Activated CD4-positive, alpha-beta memory T cell treated with anti-CD3 and anti-CD28 coated beads, Interleukin-2, amount 10 ng/mL, durations not matched to agents 7 days and 5 days (primary cell): ENCODE data around the gene DUSP5. TPM values are rescaled to one million over a fixed set of nuclear protein-coding genes. Genes with fewer than 3 reads are reported as not detected.
A peak's percentile ranks its signal among the peaks of the same experiment; 100 is the strongest.

ENCODE experiments used
- CTCF ChIA-PET: fragments of 350-600 bp; sonication (Branson Sonifier 250); formaldehyde crosslinking; loops from one replicate; lab custom pipeline; 2021; ENCODE audit warnings: antibody characterized with exemption, inconsistent platforms; lab: Charles Lee
- POLR2A ChIA-PET: fragments of 350-600 bp; sonication (Branson Sonifier 250); formaldehyde crosslinking; loops from one replicate; lab custom pipeline; 2021; ENCODE audit warnings: antibody characterized with exemption; lab: Charles Lee
- DNase-seq: peaks from one replicate; pipeline ENCODE4 v3.0.0-alpha.2; 2020
- H3K27ac Mint-ChIP-seq: one replicate; pipeline ENCODE4 v1.8.0; 2021; ENCODE audit warnings: mild to moderate bottlenecking, mixed read lengths
- H3K27me3 Mint-ChIP-seq: one replicate; pipeline ENCODE4 v1.8.0; 2021; ENCODE audit warnings: mixed read lengths
- H3K36me3 Mint-ChIP-seq: one replicate; pipeline ENCODE4 v1.8.0; 2021; ENCODE audit warnings: low read depth, mixed read lengths
- H3K4me1 Mint-ChIP-seq: one replicate; pipeline ENCODE4 v1.8.0; 2021; ENCODE audit warnings: mixed read lengths
- H3K4me3 Mint-ChIP-seq: one replicate; pipeline ENCODE4 v1.8.0; 2021; ENCODE audit warnings: mild to moderate bottlenecking, mixed read lengths
- H3K9me3 Mint-ChIP-seq: one replicate; pipeline ENCODE4 v1.8.0; 2021; ENCODE audit warnings: mixed read lengths
- total RNA-seq, 2 experiments: library from RNA; stranded (reverse); gene quantifications; one replicate each; pipeline ENCODE4 v1.2.3, GENCODE V29; 2021

DUSP5 gene, protein sequence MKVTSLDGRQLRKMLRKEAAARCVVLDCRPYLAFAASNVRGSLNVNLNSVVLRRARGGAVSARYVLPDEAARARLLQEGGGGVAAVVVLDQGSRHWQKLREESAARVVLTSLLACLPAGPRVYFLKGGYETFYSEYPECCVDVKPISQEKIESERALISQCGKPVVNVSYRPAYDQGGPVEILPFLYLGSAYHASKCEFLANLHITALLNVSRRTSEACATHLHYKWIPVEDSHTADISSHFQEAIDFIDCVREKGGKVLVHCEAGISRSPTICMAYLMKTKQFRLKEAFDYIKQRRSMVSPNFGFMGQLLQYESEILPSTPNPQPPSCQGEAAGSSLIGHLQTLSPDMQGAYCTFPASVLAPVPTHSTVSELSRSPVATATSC
- 100 to 1,000 TPM; 143 TPM for total RNA-seq

DNA sequence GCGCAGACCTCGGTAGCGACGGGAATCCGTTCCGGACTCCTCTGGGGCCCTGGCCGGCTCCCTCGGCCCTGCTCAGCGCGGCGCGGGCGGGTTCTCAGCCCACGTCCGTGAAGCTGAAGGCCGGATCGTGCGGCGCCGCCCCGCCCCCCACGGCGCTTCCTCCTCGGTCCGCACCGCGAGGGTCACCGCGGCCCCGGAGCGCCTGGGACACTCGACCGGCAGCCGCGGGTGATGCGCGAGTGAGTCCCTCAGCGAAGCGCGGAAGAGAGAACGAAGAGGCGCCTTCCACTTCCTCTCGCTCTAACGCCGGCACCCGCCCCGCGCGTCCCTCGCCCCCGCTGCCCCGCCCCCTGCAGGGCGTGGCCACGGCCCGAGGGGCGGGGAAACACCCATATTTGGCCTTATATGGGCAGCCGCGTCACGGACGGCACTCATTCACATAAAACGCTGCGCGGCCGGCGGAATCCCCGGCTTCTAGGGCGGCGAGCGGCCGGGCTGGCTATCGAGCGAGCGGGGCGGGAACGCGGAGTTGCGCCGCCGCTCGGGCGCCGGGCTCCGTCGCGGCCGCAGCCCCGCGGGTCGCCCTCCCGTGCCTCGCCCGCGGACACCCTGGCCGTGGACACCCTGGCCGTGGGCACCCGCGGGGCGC lies at the start of gene DUSP5:
TSS of gene DUSP5 (plus strand) at position 470 of the 649 bp plus-strand sequence. CDS start 215 bp downstream, outside the sequence.
- CTCF ChIA-PET = interaction anchor here (1.2 to 9.1 kb wide), 5 partner anchors 49 to 192 kb away, joined by 5 to 132 read pairs (median 7); no protein-coding TSS in a partner anchor
- Mint-ChIP-seq H3K4me1 (peaks cover 52% of the 10 kb centered on the region), H3K9me3 (no peaks in the 10 kb centered on the region), H3K27ac (peak within 1 kb of the TSS; percentile 96), H3K36me3 (peaks cover 68% of the 10 kb centered on the region), H3K27me3 (no peaks in the 10 kb centered on the region), H3K4me3 (peak within 1 kb of the TSS; percentile 99)
- peak; percentile 97 for DNase-seq
- POLR2A ChIA-PET = interaction anchor here (0.6 to 15.1 kb wide), 26 partner anchors 13 to 421 kb away, joined by 3 to 431 read pairs (median 5); partner anchors contain the start of genes BBIP1, SHOC2, SMC3 and SMNDC1

DNA sequence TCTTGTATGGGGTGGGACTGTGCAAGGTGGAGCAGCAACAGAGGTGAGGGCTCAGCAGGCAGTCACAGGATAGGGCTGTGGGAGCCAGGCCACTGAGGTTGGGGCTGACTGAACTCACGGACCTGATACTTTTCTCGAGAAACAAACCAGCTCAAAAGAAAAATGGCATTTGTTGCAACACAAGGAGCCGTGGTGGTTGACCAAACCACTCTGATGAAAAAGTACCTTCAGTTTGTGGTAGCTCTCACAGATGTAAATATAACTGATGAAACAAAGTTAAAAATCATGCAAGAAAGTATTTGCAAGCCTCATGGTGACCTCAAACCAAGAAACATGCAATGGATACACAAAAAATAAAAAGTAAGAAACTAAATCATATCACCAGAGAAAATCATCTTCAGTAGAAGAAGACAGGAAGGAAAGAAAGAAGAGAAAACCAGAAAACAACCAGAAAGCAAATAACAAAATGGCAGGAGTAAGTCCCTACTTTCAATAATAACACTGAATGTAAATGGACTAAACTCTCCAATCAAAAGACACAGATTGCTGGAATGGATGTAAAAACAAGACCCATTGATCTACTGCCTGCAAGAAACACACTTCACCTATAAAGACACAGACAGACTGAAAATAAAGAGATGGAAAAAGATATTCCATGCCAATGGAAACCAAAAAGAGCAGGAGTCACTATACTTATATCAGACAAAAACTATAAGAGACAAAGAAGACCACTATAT lies 48.9 kb upstream of the DUSP5 start:
- H3K9me3 Mint-ChIP-seq = peaks cover 5% of the 10 kb centered on the region
- H3K27ac Mint-ChIP-seq = peak overlapping the region; percentile 64
- peaks cover 24% of the 10 kb centered on the region for H3K4me1 Mint-ChIP-seq
- H3K4me3 Mint-ChIP-seq = no peak overlapping the region
- DNase-seq = no peak
- H3K36me3 Mint-ChIP-seq = peaks cover 6% of the 10 kb centered on the region
- ChIA-PET CTCF (interaction anchor here (1.0 kb wide), 1 partner anchor 34 kb away, joined by 3 read pairs; no protein-coding TSS in a partner anchor), POLR2A (no interaction called here)
- peaks cover 18% of the 10 kb centered on the region for H3K27me3 Mint-ChIP-seq

DNA sequence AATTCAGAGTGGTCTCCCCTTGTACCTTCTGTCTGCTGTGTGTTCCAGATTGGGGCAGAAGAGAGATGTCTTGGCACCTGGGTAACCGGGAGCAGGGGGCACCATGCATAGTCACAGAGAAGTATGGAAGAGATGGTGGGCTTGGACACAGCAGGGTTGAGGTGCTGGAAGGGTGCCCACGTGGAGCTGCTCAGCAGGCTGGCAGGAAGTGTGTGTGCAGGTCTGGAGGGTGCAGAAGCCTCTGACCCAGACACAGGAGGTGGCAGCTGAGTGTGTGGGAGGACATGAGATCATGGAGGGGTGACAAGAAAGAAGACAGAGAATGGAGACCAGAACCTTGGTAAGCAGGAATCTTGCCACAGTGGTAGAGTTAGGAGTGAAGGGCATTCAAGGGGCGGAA lies 42.3 kb upstream of the DUSP5 start:
- ChIA-PET CTCF (interaction anchor here (1.0 kb wide), 1 partner anchor 101 kb away, joined by 3 read pairs; no protein-coding TSS in a partner anchor), POLR2A (interaction anchor here (0.8 to 1.6 kb wide), 5 partner anchors 9 to 43 kb away, joined by 3 to 5 read pairs (median 3); no protein-coding TSS in a partner anchor)
- H3K9me3 Mint-ChIP-seq = no peaks in the 10 kb centered on the region
- DNase-seq = peak; percentile 30
- H3K36me3 Mint-ChIP-seq = no peaks in the 10 kb centered on the region
- H3K27ac Mint-ChIP-seq = peak overlapping the region; percentile 22
- H3K27me3 Mint-ChIP-seq = peaks cover 8% of the 10 kb centered on the region
- H3K4me3 Mint-ChIP-seq = no peak overlapping the region
- H3K4me1 Mint-ChIP-seq = peaks cover 58% of the 10 kb centered on the region

DNA sequence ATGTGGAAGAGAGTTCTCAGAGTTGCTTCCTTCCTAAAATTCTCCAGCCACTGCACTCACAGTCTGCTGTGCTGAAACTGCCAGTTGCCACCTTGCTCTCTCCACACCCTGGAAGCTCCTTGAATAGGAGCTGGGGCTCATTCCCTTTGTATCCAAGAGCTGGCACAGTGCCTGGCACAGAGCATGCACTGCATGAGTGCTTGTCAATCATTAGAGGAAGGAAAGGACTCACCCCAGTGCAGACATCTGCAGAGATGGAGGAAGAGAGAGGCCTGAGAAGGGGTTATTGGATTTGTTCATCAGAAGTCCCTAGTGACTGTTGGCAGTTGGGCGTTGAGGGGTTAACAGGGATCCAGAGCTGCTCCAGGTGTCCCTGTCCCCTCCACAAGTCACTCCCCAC lies 41.7 kb upstream of the DUSP5 start:
- H3K36me3 Mint-ChIP-seq = no peaks in the 10 kb centered on the region
- H3K27me3 Mint-ChIP-seq = peaks cover 2% of the 10 kb centered on the region
- no peak overlapping the region for H3K4me3 Mint-ChIP-seq
- H3K9me3 Mint-ChIP-seq = no peaks in the 10 kb centered on the region
- H3K27ac Mint-ChIP-seq = no peak overlapping the region
- peaks cover 64% of the 10 kb centered on the region for H3K4me1 Mint-ChIP-seq
- ChIA-PET CTCF (no interaction called here), POLR2A (interaction anchor here (1.2 to 1.6 kb wide), 4 partner anchors 9 to 43 kb away, joined by 3 to 5 read pairs (median 3); no protein-coding TSS in a partner anchor)
- DNase-seq = no peak

DNA sequence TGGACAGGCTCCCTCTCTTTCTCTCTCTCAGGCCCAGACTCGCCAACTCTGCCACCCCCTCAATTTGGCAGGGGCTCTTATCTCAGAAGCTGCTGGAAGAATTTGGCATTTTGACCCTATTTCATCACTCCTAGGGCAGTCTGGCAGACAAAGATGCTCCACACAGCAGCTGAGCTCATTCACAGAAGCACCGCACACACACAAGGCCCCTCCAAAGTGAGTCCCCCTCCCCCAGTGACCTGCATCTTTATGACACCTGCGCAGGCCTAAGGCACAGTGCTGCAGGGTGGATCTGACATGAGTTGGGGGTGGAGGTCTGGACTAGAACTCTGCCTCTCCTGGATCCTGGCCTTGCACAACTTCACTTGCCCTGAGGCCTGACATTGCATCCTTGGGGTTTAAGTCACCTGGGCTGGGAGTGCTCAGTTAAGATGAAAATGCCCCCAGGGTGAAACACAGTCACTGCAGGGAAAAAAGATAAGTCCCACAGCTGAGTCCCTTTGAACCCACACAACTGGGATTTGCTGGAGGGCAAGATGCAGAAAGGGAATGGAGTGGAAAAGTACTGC lies 41.1 kb upstream of the DUSP5 start:
- no peak overlapping the region for H3K27ac Mint-ChIP-seq
- POLR2A ChIA-PET = interaction anchor here (1.2 to 1.6 kb wide), 3 partner anchors 10 to 42 kb away, joined by 3 read pairs; no protein-coding TSS in a partner anchor

DNA sequence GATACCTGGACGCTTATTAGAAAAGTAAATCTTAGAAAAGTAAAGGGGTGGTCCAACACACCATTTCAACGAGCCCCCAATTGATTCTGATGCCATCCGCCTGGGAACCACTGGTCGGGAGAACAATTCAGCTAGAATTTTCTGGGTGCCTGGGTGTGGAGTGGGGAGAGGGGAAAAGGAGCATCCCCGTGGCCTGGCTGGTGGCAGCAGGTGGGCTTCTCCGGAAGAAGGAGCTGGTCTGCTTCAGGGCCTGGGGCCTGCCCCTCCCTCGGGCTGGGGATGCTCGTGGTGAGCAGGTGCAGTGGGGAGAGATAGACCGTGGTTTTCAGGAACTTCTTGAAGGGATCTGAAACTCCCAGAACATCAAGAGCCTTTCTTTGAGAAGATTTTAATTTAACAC lies 39.9 kb upstream of the DUSP5 start:
- no peaks in the 10 kb centered on the region for H3K27me3 Mint-ChIP-seq
- peaks cover 70% of the 10 kb centered on the region for H3K4me1 Mint-ChIP-seq
- H3K36me3 Mint-ChIP-seq = no peaks in the 10 kb centered on the region
- CTCF ChIA-PET = interaction anchor here (1.2 kb wide), 1 partner anchor 96 kb away, joined by 3 read pairs; no protein-coding TSS in a partner anchor
- H3K4me3 Mint-ChIP-seq = no peak overlapping the region
- no peak for DNase-seq
- H3K27ac Mint-ChIP-seq = no peak overlapping the region
- H3K9me3 Mint-ChIP-seq = no peaks in the 10 kb centered on the region
- POLR2A ChIA-PET = interaction anchor here (2.3 kb wide), 1 partner anchor 39 kb away, joined by 7 read pairs; no protein-coding TSS in a partner anchor

More for the DNA sequence above, 41.1 kb upstream of the DUSP5 start:
- H3K36me3 Mint-ChIP-seq = no peaks in the 10 kb centered on the region
- no peaks in the 10 kb centered on the region for H3K27me3 Mint-ChIP-seq
- peaks cover 67% of the 10 kb centered on the region for H3K4me1 Mint-ChIP-seq
- no peaks in the 10 kb centered on the region for H3K9me3 Mint-ChIP-seq
- CTCF ChIA-PET = no interaction called here
- no peak for DNase-seq
- H3K4me3 Mint-ChIP-seq = no peak overlapping the region

DNA sequence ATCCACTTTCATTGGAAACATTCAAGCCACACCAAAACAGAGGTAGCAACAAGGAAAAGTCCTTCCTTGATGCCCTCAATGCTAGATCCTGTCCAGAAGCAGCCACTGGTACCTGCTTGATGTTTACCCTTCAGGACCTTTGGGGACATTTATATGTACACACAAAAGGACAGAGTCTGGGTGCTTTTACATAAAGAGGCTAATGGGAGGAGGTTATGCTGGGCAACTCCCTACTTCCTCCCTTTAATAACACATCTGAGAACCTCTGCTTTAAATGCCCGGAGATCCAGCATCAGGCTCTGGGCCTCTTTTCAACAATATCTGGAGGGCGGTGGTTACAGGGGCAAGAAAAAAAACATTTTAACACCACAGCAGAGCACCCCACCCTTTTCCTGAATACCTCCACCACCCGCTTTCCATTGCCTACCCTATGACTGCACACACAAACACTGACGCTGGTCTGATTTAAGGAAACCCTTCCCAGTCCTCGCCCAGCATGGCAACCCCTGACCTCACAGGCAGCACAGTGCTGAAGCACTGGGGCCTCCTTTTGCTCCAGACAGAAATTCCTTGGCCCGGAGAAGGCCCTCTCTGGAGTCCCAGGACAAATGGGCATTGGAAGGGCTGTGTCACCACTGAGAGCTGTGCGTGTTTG lies 39.3 kb upstream of the DUSP5 start:
- H3K27ac Mint-ChIP-seq = peak overlapping the region; percentile 73
- ChIA-PET POLR2A (interaction anchor here (1.0 to 2.3 kb wide), 2 partner anchors 16 to 38 kb away, joined by 3 to 7 read pairs; no protein-coding TSS in a partner anchor), CTCF (interaction anchor here (1.2 kb wide), 1 partner anchor 97 kb away, joined by 3 read pairs; no protein-coding TSS in a partner anchor)
- DNase-seq = no peak
- H3K36me3 Mint-ChIP-seq = no peaks in the 10 kb centered on the region
- peaks cover 70% of the 10 kb centered on the region for H3K4me1 Mint-ChIP-seq
- H3K27me3 Mint-ChIP-seq = no peaks in the 10 kb centered on the region
- no peaks in the 10 kb centered on the region for H3K9me3 Mint-ChIP-seq
- H3K4me3 Mint-ChIP-seq = no peak overlapping the region

DNA sequence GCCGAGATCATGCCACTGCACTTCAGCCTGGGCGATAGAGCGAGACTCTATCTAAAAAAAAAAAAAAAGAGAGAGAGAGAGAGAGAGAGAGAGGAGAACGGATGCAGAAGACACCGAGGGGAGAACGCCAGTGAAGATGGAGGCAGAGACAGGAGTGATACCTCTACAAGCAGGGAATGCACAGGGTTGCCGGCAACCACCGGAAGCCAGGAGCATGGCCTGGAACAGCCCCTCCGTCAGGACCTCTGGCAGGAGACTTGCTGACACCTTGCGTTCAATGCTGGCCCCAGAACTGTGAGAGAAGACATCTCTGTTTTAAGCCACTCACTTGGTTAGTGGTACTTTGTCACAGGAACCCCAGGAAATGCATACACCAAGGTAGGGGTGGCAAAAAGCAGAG lies 38.1 kb upstream of the DUSP5 start:
- Mint-ChIP-seq H3K27me3 (no peaks in the 10 kb centered on the region), H3K4me3 (no peak overlapping the region), H3K27ac (no peak overlapping the region), H3K9me3 (no peaks in the 10 kb centered on the region), H3K4me1 (peaks cover 71% of the 10 kb centered on the region), H3K36me3 (no peaks in the 10 kb centered on the region)
- CTCF ChIA-PET = interaction anchor here (1.1 kb wide), 1 partner anchor 105 kb away, joined by 3 read pairs; no protein-coding TSS in a partner anchor
- POLR2A ChIA-PET = interaction anchor here (1.0 to 2.3 kb wide), 2 partner anchors 37 to 39 kb away, joined by 3 to 7 read pairs; no protein-coding TSS in a partner anchor
- no peak for DNase-seq

DNA sequence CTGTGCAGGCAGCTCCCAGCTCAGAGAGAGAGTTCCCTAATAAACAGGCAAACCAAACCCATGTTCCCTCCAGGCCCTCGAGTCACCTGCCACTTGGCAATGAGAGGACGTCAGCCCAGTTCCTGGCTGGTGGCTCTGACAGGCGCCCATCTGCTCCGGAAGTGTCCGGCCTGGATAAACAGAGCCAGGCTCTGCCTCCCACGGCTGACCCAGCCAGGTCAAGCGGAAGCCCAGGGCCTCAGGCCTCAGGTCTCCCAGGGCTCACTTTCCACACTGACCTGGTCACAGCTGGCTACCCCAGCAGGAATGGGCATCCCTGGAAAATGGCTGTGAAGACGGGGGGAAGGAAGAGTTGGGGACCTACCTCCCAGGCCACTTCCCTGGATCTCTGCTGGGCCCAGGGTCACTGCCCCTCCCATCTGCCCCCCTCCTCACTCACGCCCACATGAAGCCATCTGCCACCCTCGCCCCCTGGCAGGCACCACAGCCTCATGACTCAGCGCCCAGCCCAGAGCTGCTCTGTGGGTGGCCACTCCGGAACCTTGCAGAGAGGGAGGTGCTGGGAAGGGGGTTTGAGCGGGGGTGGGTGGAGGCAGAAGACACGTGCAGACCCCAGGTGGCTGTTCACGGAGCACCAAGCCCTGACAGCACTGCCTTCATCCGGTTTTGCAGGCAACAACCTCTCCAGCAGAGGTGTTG lies 37.4 kb upstream of the DUSP5 start:
- peak; percentile 50 for DNase-seq
- H3K27me3 Mint-ChIP-seq = no peaks in the 10 kb centered on the region
- ChIA-PET POLR2A (interaction anchor here (1.0 to 2.3 kb wide), 3 partner anchors 36 to 38 kb away, joined by 3 to 7 read pairs (median 4); no protein-coding TSS in a partner anchor), CTCF (interaction anchor here (1.1 kb wide), 1 partner anchor 106 kb away, joined by 3 read pairs; no protein-coding TSS in a partner anchor)
- no peak overlapping the region for H3K4me3 Mint-ChIP-seq
- peaks cover 70% of the 10 kb centered on the region for H3K4me1 Mint-ChIP-seq
- no peaks in the 10 kb centered on the region for H3K9me3 Mint-ChIP-seq
- no peaks in the 10 kb centered on the region for H3K36me3 Mint-ChIP-seq
- H3K27ac Mint-ChIP-seq = peak overlapping the region; percentile 50

DNA sequence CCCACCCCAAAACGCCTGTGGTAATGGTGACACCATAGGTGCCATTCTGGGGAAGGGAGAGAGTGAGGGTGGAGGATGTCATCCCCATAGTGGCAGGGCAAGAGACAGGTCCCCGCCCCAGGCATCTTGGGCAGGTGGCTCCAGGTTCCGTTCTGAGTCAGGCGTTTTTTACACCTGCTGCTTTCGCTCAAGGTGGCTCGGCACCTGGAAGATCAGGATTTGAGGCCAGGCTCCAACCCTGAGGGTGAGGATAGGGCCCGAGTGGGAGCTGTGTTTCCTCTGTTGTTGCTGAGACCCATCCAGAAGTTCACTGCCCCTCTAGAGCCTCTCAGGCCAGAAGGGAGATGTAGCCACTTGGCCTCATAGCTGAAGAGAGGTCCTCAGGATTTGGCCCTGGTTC lies 36.6 kb upstream of the DUSP5 start:
- no peaks in the 10 kb centered on the region for H3K36me3 Mint-ChIP-seq
- H3K4me3 Mint-ChIP-seq = no peak overlapping the region
- ChIA-PET POLR2A (interaction anchor here (1.6 kb wide), 1 partner anchor 36 kb away, joined by 4 read pairs; no protein-coding TSS in a partner anchor), CTCF (no interaction called here)
- DNase-seq = no peak
- no peaks in the 10 kb centered on the region for H3K27me3 Mint-ChIP-seq
- H3K9me3 Mint-ChIP-seq = no peaks in the 10 kb centered on the region
- H3K4me1 Mint-ChIP-seq = peaks cover 61% of the 10 kb centered on the region
- no peak overlapping the region for H3K27ac Mint-ChIP-seq

DNA sequence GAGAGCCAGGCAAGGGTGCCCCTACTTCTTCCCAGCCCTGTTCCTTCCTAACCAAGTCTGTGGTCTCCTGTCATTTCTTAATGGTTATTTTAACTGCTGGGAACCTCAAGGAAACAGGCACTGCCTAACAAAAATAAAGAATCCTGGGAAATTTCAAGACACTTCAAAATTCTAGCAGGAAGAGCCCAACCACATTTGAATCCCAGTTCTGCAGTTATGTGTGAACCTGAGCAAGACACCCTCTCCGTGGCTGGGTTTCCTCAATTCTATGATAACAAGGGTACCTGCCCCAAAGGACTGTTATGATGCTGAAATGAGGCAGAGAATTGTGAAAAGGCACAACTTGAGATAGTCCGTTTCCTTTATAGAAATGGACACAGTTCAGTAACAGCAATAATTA lies 36.2 kb upstream of the DUSP5 start:
- Mint-ChIP-seq H3K4me3 (no peak overlapping the region), H3K4me1 (peaks cover 57% of the 10 kb centered on the region), H3K27ac (no peak overlapping the region), H3K27me3 (no peaks in the 10 kb centered on the region), H3K9me3 (no peaks in the 10 kb centered on the region), H3K36me3 (no peaks in the 10 kb centered on the region)
- no peak for DNase-seq
- ChIA-PET CTCF (no interaction called here), POLR2A (interaction anchor here (1.6 kb wide), 1 partner anchor 35 kb away, joined by 4 read pairs; no protein-coding TSS in a partner anchor)
